Stimulated activated CD4-positive, alpha-beta T cell treated with anti-CD3 and anti-CD28 coated beads, Interleukin-12 subunit alpha, Interleukin-12 subunit beta, amount 100 ng/mL, for 48 hours (primary cell): ENCODE data around the gene ITIH4.

ENCODE experiments used
- DNase-seq, 3 donors: peaks; one replicate each; pipeline ENCODE4 v3.0.0-alpha.2; 2020; ENCODE audit warnings: low read depth in 2 of 3, low spot score in 1 of 3

Gene ITIH4

GRCh38 chr3:52805270-52806039 lies 25.0 kb downstream of the ITIH4 start:
- no peak for DNase-seq

DNA sequence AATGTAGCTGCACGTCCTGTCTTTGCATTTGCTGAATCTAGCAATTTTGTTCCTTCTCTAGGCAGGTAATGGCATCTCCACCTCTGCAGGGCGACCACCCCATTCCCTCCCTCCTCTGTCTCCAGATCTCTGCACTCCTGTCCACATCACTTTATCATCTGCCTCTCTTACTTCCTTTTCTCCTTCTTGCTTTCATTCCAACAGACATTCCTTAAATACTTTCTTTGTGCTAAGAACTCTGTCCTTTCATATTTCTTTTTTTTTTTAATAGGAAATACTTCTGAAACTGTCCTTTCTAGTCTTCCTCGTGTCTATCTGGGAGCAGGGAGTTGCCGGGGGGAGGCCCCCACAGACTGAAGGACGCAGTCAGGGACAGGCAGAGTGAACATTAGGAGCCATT lies 28.6 kb downstream of the ITIH4 start:
- DNase-seq, result no peak

DNA sequence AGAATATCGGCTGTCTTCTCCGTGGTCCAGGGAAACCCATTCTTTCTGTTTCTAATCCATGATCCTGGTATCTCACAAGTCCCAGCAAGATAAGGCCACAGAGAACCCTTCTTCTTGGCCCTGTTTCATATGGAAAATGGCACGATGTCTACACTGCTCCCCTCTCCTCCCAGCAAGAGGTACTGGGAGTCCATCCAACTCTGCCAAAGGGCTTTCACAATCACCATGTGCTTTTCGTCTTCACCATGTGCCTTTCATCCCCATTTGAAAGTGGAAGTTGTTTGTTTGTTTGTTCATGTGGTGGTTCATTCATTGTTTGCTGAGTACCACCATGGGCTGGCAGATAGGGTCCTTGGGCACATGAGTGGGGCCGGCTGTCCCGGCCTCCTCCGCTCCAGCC lies 30.4 kb downstream of the ITIH4 start:
- DNase-seq, result no peak

GRCh38 chr3:52798978-52799476 lies 31.4 kb downstream of the ITIH4 start:
- DNase-seq, result peak in 2 of 3 donors; percentile 5 to 8

GRCh38 chr3:52798376-52798977 lies 32.0 kb downstream of the ITIH4 start:
- DNase-seq, result no peak

DNA sequence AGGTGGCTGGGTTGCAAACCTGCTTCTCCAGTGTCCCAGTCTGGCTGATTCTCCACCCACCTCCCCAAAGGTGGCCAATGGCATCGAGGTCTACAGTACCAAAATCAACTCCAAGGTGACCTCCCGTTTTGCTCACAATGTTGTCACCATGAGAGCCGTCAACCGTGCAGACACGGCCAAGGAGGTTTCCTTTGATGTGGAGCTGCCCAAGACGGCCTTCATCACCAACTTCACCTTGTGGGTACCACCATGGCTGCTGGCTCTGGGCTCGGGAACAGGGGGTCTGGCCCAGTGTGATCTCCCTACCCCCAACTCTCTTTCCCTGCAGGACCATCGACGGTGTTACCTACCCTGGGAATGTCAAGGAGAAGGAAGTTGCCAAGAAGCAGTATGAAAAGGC lies 34.1 kb downstream of the ITIH4 start:
- no peak for DNase-seq

DNA sequence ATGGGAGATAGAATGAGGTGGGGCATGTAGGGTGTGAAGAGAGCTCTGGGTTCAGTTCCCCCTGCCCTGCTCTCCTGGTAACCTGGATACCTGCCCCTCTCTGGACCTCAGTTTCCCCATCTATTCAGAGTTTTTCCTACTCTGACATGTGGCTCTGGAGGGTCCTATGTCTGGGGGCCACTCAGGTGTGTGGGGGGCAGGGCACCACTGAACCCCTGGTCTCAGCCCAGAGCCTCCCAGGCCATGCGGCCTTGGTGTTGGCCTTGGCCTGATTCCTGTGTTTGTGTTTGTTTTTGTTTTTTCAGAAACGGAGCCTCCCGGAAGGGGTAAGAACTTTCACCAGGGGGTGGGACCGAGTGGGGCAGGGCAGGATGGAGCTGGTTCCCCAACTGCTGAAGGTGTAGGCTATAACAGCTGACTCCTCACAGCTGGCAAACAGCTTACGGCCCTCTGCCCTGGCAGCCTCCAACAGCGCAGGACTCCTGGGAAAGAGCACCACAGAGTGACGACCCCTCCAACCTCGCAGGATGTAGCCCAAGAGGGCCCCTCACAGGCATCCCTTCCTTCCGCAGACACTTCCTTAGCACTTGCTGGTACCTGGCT lies 35.1 kb downstream of the ITIH4 start:
- no peak for DNase-seq

- no peak for DNase-seq
These were observed 35.8 kb downstream of the ITIH4 start, which contains the start of gene ITIH3 for GRCh38 chr3:52794612-52795099. ITIH3 (plus strand) TSS chr3:52794796; CDS start chr3:52794804, 8 bp downstream.

- no peak for DNase-seq
These were observed 36.5 kb downstream of the ITIH4 start for GRCh38 chr3:52793702-52794611.

GRCh38 chr3:52792961-52793695 lies 37.3 kb downstream of the ITIH4 start:
- DNase-seq, result no peak

DNA sequence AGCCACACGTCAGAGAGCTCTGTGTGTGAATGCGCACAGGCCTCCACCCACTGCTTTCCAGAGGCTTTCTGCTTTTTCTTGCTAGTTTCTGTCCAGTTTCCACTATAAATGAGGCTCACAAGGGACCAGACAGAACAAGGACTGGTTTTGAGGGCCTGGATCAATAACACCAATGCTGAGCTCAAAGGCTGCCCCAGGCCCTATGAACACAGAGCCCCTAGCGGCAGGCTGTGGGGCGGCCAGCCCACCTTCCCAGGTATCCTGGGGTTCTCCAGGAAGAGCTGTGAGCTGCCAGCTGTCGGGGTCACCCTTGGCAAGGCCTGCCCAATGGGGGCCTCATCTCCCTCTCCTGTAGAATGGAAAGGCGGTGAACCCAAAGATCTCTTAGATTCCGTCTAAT lies 38.1 kb downstream of the ITIH4 start:
- DNase-seq, result no peak

DNA sequence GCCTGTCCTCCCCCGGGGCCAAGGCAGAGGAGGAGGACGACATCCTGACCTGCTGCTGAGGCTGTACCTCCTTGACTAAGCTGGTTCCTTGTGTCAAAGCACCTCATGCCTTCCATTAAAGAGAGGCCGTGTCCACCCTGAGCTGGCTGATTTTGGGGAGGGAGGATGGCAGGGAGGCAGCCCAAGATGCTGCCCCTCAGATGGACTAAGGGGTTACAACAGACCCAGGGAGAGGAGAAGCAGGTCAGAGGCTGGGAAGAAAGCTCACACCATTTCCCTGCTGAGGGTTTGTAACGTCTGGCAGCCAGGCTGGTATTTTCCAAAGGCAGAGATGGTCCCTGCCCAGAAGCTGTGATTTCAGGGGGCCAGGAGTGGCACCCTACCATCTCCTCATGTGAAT lies 38.5 kb downstream of the ITIH4 start:
- no peak for DNase-seq

DNA sequence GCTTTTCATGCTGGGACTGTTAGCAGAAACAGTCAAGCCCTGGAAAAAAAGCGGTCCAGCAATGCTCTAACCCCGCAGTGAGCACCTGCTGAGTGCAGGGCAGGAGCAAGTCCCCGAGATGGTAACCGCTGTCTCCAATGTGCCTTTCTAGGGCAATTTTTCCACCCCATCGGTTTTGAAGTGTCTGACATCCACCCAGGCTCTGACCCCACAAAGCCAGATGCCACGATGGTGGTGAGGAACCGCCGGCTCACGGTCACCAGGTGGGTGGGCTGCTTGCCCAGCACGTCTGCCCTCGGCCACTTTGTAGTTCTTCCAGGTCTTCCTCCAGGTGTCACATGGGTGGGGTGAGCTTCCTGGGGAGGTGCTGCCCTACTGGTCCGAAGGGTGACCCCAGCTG lies 39.1 kb downstream of the ITIH4 start:
- no peak for DNase-seq

DNA sequence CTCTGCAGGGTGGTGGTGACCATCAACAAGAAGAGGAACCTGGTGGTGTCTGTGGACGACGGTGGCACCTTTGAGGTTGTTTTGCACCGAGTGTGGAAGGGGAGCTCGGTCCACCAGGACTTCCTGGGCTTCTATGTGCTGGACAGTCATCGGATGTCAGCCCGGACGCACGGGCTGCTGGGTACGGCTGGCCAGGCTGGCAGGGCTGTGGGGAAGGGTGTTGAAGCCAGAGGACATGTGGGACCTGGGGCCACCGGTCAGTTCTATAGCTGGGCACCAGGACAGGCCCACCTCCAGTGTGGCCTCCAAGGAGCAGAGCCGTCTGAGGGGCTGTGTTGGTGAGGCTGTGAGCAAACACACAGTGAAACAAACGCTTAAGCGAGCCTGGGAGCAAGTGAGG lies 39.7 kb downstream of the ITIH4 start:
- DNase-seq, result no peak

DNA sequence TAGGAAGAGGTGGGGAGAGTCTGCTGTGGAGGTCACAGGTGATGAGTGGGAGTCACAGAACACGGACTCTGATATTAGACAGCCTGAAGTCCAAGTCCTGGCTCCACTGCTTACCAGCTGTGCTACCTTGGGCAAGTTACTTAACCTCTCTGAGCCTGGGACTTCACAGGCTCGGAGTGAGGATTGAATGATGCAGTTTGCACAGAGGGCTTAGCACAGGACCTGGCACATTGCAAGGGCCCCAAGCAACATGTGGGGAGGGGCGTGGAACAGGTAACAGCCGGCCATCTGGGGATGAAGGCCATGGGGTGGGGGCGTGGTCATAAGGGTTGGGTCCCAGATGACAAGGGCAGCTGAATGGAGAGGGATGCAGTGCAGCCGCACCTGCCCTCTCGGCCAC lies 40.1 kb downstream of the ITIH4 start:
- no peak for DNase-seq

- no peak for DNase-seq
These were observed 40.8 kb downstream of the ITIH4 start for GRCh38 chr3:52789746-52790040.

GRCh38 chr3:52788890-52789745 lies 41.4 kb downstream of the ITIH4 start:
- no peak for DNase-seq

DNA sequence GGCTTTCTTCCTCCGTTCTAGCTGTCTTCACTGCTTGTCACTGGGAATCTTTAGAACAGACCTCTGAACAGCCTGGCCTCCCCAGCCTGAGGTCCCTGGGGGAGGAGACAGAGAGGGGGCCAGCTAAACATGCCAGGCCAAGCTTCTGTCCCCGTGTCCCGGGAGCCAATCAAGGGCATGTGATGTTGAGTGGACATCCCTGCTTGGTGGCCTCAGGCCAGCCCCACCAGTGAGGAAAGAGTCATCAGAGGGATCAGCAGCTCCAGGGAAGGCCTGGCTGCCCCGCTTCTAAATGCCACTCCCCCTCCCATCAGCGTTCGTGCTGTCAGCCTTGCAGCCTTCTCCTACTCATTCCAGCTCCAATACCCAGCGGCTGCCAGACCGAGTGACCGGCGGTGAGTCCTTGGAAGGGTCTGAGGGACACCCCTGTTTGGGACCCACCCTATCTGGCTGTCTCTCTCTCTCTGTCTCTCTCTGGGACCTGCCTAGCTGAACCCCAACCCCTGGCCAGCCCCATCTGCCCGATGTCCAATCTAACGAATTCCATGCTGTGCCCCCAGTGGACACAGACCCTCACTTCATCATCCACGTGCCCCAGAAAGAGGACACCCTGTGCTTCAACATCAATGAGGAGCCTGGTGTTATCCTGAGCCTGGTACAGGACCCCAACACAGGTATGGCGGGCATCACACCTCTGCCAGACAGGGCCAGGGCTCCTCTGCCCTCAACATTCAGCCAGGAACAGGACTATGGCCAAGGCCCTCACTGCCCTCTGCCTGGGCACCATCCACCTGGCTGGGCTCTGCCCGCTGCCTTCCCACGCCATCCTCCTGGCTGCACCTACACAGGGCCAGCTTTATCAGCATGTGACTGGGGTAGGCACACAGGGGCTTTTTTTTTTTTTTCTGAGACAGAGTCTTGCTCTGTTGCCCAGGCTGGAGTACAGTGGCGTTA lies 42.5 kb downstream of the ITIH4 start:
- no peak for DNase-seq

- no peak for DNase-seq
These were observed 43.2 kb downstream of the ITIH4 start for GRCh38 chr3:52787246-52787645.
